Choroid plexus epithelial cell (primary cell): ENCODE results near the gene PLAGL1.

Experiments
- DNase-seq: peaks from one replicate; pipeline ENCODE4 v3.0.0-alpha.2; 2010; ENCODE audit warnings: low read depth
- H3K4me3 ChIP-seq: 2 replicates; pipeline ENCODE4 v1.5.1; 2011; ENCODE audit warnings: low read depth, mild to moderate bottlenecking, control low read depth, low read length, moderate library complexity
- TF ChIP-seq, protein P1 (sequence below): conservative IDR thresholded peaks from 2 replicates; pipeline ENCODE4 v1.5.1; 2011; ENCODE audit warnings: low read depth, mild to moderate bottlenecking, control low read depth, inconsistent platforms, low read length, moderate library complexity

The PLAGL1 gene

DNA sequence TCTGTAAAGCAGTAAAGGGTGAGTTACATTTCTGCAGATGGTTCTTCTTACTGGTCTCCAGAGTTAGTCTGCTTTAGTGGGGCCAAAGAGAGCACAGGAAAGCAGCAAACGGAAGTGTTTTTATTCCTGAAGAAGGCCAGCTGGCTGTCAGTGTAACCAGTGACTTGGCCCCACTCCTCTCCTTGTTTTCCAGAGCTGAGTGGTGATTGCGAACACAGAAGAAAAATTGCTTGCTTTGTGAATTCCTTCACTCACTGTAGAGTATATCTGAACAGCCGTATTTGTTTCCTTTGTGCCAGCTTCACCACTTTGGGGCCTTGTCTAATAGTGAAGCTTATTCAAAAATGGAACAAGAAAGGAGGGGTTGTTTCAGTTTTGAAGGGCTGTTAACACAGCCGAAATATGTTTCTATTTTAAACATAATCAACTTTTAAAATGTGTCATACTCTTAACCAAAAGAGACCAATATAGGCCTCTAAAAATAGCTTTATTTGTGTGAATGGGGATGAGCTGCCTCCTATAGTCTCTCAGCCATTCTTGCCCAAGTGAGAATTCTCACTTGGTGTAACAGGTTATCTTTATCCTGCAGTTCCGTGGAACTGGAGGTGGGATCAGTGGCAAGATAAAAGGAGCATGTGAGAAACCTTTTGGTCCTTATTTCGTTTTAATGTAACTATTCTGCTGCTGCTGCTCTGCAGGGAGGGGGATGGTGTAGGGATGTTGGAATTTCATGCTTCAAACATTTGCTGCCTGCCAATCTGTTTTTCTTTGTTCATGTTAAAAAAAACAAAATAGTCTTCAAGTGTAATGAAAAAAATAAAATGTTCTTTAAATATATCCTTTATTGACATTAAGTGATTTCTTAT lies 105.9 kb downstream of the PLAGL1 start:
- TF ChIP-seq, protein P1, sequence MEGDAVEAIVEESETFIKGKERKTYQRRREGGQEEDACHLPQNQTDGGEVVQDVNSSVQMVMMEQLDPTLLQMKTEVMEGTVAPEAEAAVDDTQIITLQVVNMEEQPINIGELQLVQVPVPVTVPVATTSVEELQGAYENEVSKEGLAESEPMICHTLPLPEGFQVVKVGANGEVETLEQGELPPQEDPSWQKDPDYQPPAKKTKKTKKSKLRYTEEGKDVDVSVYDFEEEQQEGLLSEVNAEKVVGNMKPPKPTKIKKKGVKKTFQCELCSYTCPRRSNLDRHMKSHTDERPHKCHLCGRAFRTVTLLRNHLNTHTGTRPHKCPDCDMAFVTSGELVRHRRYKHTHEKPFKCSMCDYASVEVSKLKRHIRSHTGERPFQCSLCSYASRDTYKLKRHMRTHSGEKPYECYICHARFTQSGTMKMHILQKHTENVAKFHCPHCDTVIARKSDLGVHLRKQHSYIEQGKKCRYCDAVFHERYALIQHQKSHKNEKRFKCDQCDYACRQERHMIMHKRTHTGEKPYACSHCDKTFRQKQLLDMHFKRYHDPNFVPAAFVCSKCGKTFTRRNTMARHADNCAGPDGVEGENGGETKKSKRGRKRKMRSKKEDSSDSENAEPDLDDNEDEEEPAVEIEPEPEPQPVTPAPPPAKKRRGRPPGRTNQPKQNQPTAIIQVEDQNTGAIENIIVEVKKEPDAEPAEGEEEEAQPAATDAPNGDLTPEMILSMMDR = no peak
- peak; percentile 58 for DNase-seq
- H3K4me3 ChIP-seq = no peak overlapping the region

DNA sequence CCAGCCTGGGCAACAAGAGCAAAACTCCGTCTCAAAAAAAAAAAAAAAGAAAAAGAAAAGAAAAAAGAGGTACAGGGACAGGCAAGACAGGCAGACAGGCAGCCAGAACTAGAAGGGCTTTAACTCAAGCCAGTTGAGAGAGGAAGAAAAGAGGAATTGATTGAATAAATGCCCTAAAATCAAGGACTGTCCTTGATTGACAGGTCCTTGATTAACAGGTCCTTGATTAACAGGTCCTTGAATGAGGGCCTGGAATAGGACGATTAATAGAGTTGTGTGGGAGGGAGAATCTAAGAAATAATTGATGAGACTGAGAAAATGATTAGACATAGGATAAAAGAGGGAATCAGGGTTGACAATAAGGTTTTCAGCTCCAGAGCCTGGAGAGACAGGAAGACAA lies 107.7 kb downstream of the PLAGL1 start:
- TF ChIP-seq, protein P1 = no peak
- no peak for DNase-seq
- no peak overlapping the region for H3K4me3 ChIP-seq

DNA sequence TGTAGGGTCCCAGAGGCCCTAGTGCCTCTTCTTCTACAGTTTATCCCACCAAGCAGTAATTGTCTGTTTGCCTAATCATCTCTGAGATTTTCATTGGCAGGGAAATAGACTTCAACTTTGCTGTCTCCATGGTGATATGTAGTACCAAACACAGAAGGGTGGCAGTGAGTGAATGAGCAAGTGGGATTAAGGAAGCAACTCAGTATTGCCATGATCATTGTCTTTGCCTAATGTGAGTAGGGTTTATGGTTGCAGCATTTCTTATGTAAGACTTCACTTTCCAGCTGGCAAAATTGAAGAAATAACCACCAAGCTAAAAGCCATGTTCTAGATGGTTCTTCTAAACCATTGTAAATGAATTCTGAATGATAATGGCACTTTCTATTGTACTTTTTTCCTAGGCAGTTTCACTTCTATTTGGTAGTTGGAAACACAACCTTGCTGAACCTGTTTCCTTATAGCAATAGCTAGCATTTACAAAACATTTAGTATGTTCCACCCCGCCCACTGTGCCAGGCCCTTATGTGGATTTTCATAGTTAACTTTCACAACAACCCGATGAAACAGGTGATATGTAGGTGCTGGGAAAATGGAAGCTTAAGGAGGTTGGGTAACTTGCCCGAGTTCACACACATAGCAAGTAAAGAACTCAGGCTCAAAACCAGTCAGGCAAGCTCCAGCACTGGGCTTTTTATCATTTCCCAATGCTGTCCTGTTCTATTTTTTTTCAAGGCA lies 111.8 kb downstream of the PLAGL1 start:
- H3K4me3 ChIP-seq = no peak overlapping the region
- no peak for DNase-seq
- TF ChIP-seq, protein P1 = no peak

DNA sequence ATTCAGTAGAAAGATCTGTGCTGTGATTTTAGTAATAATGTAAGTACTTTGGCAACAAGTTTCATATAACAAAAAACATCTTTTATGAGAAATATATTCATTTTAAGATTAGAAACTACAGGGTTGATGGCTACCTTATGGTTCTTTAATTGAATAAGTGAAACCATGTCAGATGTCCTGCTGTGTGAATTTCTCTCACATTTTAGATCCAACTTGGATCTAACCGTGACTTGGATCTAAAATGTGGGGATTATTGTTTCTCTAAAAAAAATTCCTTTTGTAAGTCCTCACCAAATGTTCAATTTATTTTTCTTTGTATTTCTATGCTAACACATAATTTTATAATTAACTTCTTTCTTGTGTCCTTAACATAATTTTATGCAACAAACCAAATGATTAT lies 113.4 kb downstream of the PLAGL1 start:
- DNase-seq = no peak
- no peak overlapping the region for H3K4me3 ChIP-seq
- TF ChIP-seq, protein P1 = no peak
